ENCODE data around the gene ZNF500. TPM values are rescaled to one million over a fixed set of nuclear protein-coding genes. Genes with fewer than 3 reads are reported as not detected.

ZNF500 gene
- total RNA-seq, 1 experiment from 2014 or later, result 18.3 TPM

- no peak overlapping the region for H4K5ac ChIP-seq (ENCODE audit: insufficient read length, low read depth, low read length)
- H3K9me3 ChIP-seq (ENCODE audit: control insufficient read depth, low read depth, low read length), result no peaks in the 10 kb centered on the region
- no peak overlapping the region for H3K56ac ChIP-seq (ENCODE audit: insufficient read length, low read depth, low read length)
- no peak for DNase-seq
- Mint-ChIP-seq H3K4me1 (peaks cover 0 to 5% of the 10 kb centered on the region in 2 experiments; a peak in 1 of 4 replicates), H3K27me3 (ENCODE audit: low read depth) (no peaks in the 10 kb centered on the region; the same call in none of the 2 replicates), H3K27ac (no peak overlapping the region), H3K9me3 (no peaks in the 10 kb centered on the region; a peak in 2 of 5 replicates), H3K36me3 (ENCODE audit: insufficient read depth in 1 of 3, low read depth in 3 of 3) (no peaks in the 10 kb centered on the region), H3K4me3 (no peak overlapping the region)
- no CpG with 5 or more reads among the region's 4 CpGs for WGBS (ENCODE audit: extremely low coverage, insufficient read length, low lambda C conversion rate)
- H4K8ac ChIP-seq (replicated peaks; ENCODE audit: insufficient read length, low read depth, low read length), result no peak overlapping the region
- H4K20me1 ChIP-seq (ENCODE audit: control insufficient read depth, insufficient read depth, insufficient read length), result no peaks in the 10 kb centered on the region
- no peak overlapping the region for H3T11ph ChIP-seq (ENCODE audit: low read length)
- no peak overlapping the region for H3K4ac ChIP-seq (ENCODE audit: low read depth, low read length)
- no peaks in the 10 kb centered on the region for H3K23me2 ChIP-seq (ENCODE audit: insufficient read length, low read depth, low read length, poor library complexity, severe bottlenecking)
- H3K14ac ChIP-seq (ENCODE audit: insufficient read depth, low read length), result no peak overlapping the region
- no peak for TF ChIP-seq CTCF (conservative IDR thresholded peaks at IDR 0.05)
- no peaks in the 10 kb centered on the region for H3K79me2 ChIP-seq (ENCODE audit: insufficient read depth, low read length)
- no peaks in the 10 kb centered on the region for H3K4me1 ChIP-seq (ENCODE audit: insufficient read depth, low read length)
- no peak overlapping the region for H2BK15ac ChIP-seq (ENCODE audit: low read depth, low read length)
- H2AK5ac ChIP-seq (ENCODE audit: insufficient read length, low read length), result no peak overlapping the region
- no peak overlapping the region for H2AFZ ChIP-seq (ENCODE audit: low read length)
- no peak overlapping the region for H2BK120ac ChIP-seq (ENCODE audit: low read depth, low read length, poor library complexity, severe bottlenecking)
- no peak overlapping the region for H2BK5ac ChIP-seq (ENCODE audit: insufficient read length, low read length)
- H2BK20ac ChIP-seq (ENCODE audit: low read depth, low read length, poor library complexity, severe bottlenecking), result no peak overlapping the region
- no peaks in the 10 kb centered on the region; the same call in 1 of the 2 replicates for H3K27me3 ChIP-seq (ENCODE audit: insufficient read depth, low read length)
- no peak overlapping the region for H2BK12ac ChIP-seq (ENCODE audit: insufficient read length, low read depth, low read length)
- H3K9ac ChIP-seq (ENCODE audit: extremely low read depth, insufficient read length, low read length), result no peak overlapping the region
- no peak overlapping the region for H4K91ac ChIP-seq (ENCODE audit: insufficient read length, low read depth, low read length)
- H3K4me2 ChIP-seq (ENCODE audit: insufficient read depth, insufficient read length, low read length), result no peak overlapping the region
- H3K79me1 ChIP-seq (ENCODE audit: insufficient read depth, low read depth, low read length, poor library complexity, severe bottlenecking), result no peaks in the 10 kb centered on the region
- H3K27ac ChIP-seq (ENCODE audit: insufficient read length, low read depth, low read length), result no peak overlapping the region
- no peak overlapping the region for H3K23ac ChIP-seq (ENCODE audit: insufficient read length, low read depth, low read length)
- no peak overlapping the region for H3K18ac ChIP-seq (ENCODE audit: insufficient read length, low read depth, low read length)
These were observed 13.3 kb upstream of the ZNF500 start for GRCh38 chr16:4780235-4780634.

All from H9 (cell line).